Endothelial cell of umbilical vein (primary cell): ENCODE data around the gene DXO. TPM values are rescaled to one million over a fixed set of nuclear protein-coding genes. Genes with fewer than 3 reads are reported as not detected.

ENCODE experiments used
- BruUV-seq: library from RNA; stranded (reverse); fragments of 400-500 nt; replicated peaks from 2 replicates; lab custom pipeline; 2021; lab: Mats Ljungman, UMichigan
- CTCF ChIA-PET: fragments of 300-600, 350-600 bp; sonication (Branson Sonifier 250); formaldehyde crosslinking; loops from one replicate; lab custom pipeline; 2021; ENCODE audit warnings: antibody characterized with exemption, inconsistent platforms; lab: Charles Lee
- POLR2A ChIA-PET: fragments of 300-600, 350-600 bp; sonication (Branson Sonifier 250); formaldehyde crosslinking; loops from one replicate; lab custom pipeline; 2021; ENCODE audit warnings: antibody characterized with exemption, inconsistent platforms; lab: Charles Lee
- DNase-seq: peaks from one replicate; pipeline ENCODE4 v3.0.0-alpha.2; 2011; ENCODE audit warnings: low read depth, low spot score
- FAIRE-seq: peaks from 2 replicates; lab custom pipeline; 2011; peaks lifted over from hg19 to GRCh38; lab: Jason Lieb, UNC
- H2AFZ ChIP-seq: 2 replicates; pipeline ENCODE4 v1.6.0; 2012; ENCODE audit warnings: low read depth, low read length, control low read depth, inconsistent platforms
- H3K27ac ChIP-seq: 2 replicates; pipeline ENCODE4 v1.5.1; 2011; ENCODE audit warnings: low read depth, mild to moderate bottlenecking, control low read depth, low read length, moderate library complexity; ENCODE audit not compliant: insufficient read depth
- H3K27me3 ChIP-seq, 2 experiments: 2 replicates each; pipeline versions ENCODE4 v1.6.0 to v1.6.1; 2011; ENCODE audit warnings: low read length in 2 of 2, mixed read lengths in 1 of 2; ENCODE audit not compliant: control insufficient read depth in 2 of 2, insufficient read depth in 2 of 2
- H3K36me3 ChIP-seq, 2 experiments: 2 replicates in 1 of 2; 3 replicates in 1 of 2; pipeline ENCODE4 v1.5.1; 2011; ENCODE audit warnings: low read length in 2 of 2, mild to moderate bottlenecking in 1 of 2, moderate library complexity in 1 of 2; ENCODE audit not compliant: control insufficient read depth in 2 of 2, insufficient read depth in 2 of 2; ENCODE audit errors: extremely low read depth in 1 of 2
- H3K4me1 ChIP-seq: 3 replicates; pipeline ENCODE4 v1.5.1; 2011; ENCODE audit warnings: mild to moderate bottlenecking, low read length; ENCODE audit not compliant: control insufficient read depth, insufficient read depth; ENCODE audit errors: extremely low read depth
- H3K4me2 ChIP-seq: 2 replicates; pipeline ENCODE4 v1.6.1; 2011; ENCODE audit warnings: low read length, control low read depth, mixed read lengths; ENCODE audit not compliant: insufficient read depth
- H3K4me3 ChIP-seq, 3 experiments: fragments of 200-600 bp in 1 of 3; sonication (generic), shearing (Covaris generic) in 1 of 3; replicated peaks in 1 of 3; 2 replicates each; pipeline ENCODE4 v1.5.1; 2011 to 2016; ENCODE audit warnings: control low read depth in 3 of 3, low read length in 3 of 3, mild to moderate bottlenecking in 2 of 3, inconsistent platforms in 1 of 3, low read depth in 1 of 3, moderate library complexity in 1 of 3; ENCODE audit not compliant: insufficient read depth in 1 of 3
- H3K79me2 ChIP-seq: 2 replicates; pipeline ENCODE4 v1.6.0; 2012; ENCODE audit warnings: low read length, inconsistent platforms; ENCODE audit not compliant: control insufficient read depth, insufficient read depth
- H3K9ac ChIP-seq: replicated peaks from 2 replicates; pipeline ENCODE3; 2011; ENCODE audit warnings: low read length, control low read depth; ENCODE audit not compliant: insufficient read depth; ENCODE audit errors: extremely low read depth
- H3K9me1 ChIP-seq: replicated peaks from 3 replicates; pipeline ENCODE4 v1.6.0; 2011; ENCODE audit warnings: mild to moderate bottlenecking, low read length; ENCODE audit not compliant: control insufficient read depth, insufficient read depth; ENCODE audit errors: extremely low read depth
- H3K9me3 ChIP-seq: replicated peaks from 2 replicates; pipeline ENCODE4 v1.5.1; 2012; ENCODE audit warnings: low read length, inconsistent platforms; ENCODE audit not compliant: control insufficient read depth, insufficient read depth
- H4K20me1 ChIP-seq: replicated peaks from 2 replicates; pipeline ENCODE3; 2011; ENCODE audit warnings: mild to moderate bottlenecking, low read length; ENCODE audit not compliant: control insufficient read depth, insufficient read depth; ENCODE audit errors: extremely low read depth
- CTCF ChIP-seq, 2 donors: IDR thresholded peaks; 1 replicate in 1 of 2; 2 replicates in 1 of 2; pipeline ENCODE4 v1.5.1; 2011; ENCODE audit warnings: low read length in 2 of 2, mild to moderate bottlenecking in 2 of 2, moderate library complexity in 2 of 2, control low read depth in 1 of 2, inconsistent platforms in 1 of 2, low read depth in 1 of 2; ENCODE audit not compliant: insufficient read depth in 1 of 2; ENCODE audit errors: extremely low read depth in 1 of 2
- EZH2 ChIP-seq: IDR thresholded peaks from 2 replicates; pipeline ENCODE4 v1.6.1; 2012; ENCODE audit warnings: borderline replicate concordance, low read depth, mild to moderate bottlenecking, moderate library complexity, low read length, inconsistent platforms; ENCODE audit not compliant: severe bottlenecking
- FOS ChIP-seq: IDR thresholded peaks from 2 replicates; pipeline ENCODE4 v1.6.1; 2011; ENCODE audit warnings: mild to moderate bottlenecking, low read length, moderate library complexity, borderline replicate concordance; ENCODE audit not compliant: insufficient read depth
- GATA2 ChIP-seq: IDR thresholded peaks from 2 replicates; pipeline ENCODE4 v1.7.0; 2011; ENCODE audit warnings: low read depth, mild to moderate bottlenecking, moderate library complexity, mixed read lengths, low read length; ENCODE audit not compliant: insufficient read length, insufficient read depth
- JUN ChIP-seq: IDR thresholded peaks from 2 replicates; pipeline ENCODE4 v1.6.1; 2011; ENCODE audit warnings: borderline replicate concordance, low read depth; ENCODE audit not compliant: insufficient read length, insufficient read depth
- MAX ChIP-seq: IDR thresholded peaks from 2 replicates; pipeline ENCODE4 v1.6.1; 2011; ENCODE audit not compliant: insufficient read depth, insufficient read length
- MYC ChIP-seq: IDR thresholded peaks from one replicate; pipeline ENCODE4 v1.6.1; 2011; ENCODE audit warnings: mild to moderate bottlenecking, low read depth, low read length
- POLR2A ChIP-seq: IDR thresholded peaks from 2 replicates; pipeline ENCODE4 v1.6.1; 2012; ENCODE audit warnings: low read depth, mild to moderate bottlenecking, control low read depth, low read length
- POLR2AphosphoS5 ChIP-seq: IDR thresholded peaks from 2 replicates; pipeline ENCODE4 v1.6.1; 2012; ENCODE audit warnings: low read depth, mild to moderate bottlenecking, control low read depth, low read length, moderate library complexity; ENCODE audit not compliant: insufficient read depth
- dilution Hi-C: fragments of 300-500 bp; cut with MboI; formaldehyde crosslinking; loops from one replicate; pipeline ENCODE4 v1.15.0; 2019; ENCODE audit warnings: low sequenced_read_pairs; ENCODE audit not compliant: extremely low pct_ligation_motif_present
- intact Hi-C: fragments of 100-400 bp; cut with micrococcal nuclease; formaldehyde crosslinking; loops from one replicate; pipeline ENCODE4 v1.10.0; 2022
- polyA plus RNA-seq, 4 experiments: library from polyadenylated mRNA; depleted of rRNA in 3 of 4; stranded (reverse) in 3 of 4; unstranded in 1 of 4; fragments of >200 nt; gene quantifications; 2 replicates each; pipeline versions ENCODE4 v1.2.1 to v1.2.3, GENCODE V29; 2011 to 2012; ENCODE audit warnings: missing spikeins in 1 of 4
- total RNA-seq: library from RNA; stranded (reverse); gene quantifications from 2 replicates; pipeline ENCODE4 v1.2.3, GENCODE V29; 2021

The DXO gene
- total and polyA plus RNA-seq, 2 donors (not counting 3 experiments of a cell fraction or from before 2014, with no cell fraction given), result 20.7 to 34.9 TPM

GRCh38 chr6:31958412-31958740 lies 13.6 kb downstream of the DXO start:
- Histone ChIP-seq H3K4me3 (peak overlapping the region; percentile 66 to 84 (median 70)), H3K27ac (peak overlapping the region; percentile 75), H3K36me3 (peaks cover 15 to 45% of the 10 kb centered on the region in 2 experiments), H3K27me3 (no peaks in the 10 kb centered on the region), H3K9ac (peak overlapping the region; percentile 87), H3K9me3 (no peaks in the 10 kb centered on the region), H3K9me1 (no peaks in the 10 kb centered on the region), H3K79me2 (peaks cover 25% of the 10 kb centered on the region), H3K4me1 (peaks cover 17% of the 10 kb centered on the region), H2AFZ (peak overlapping the region; percentile 76), H4K20me1 (no peaks in the 10 kb centered on the region), H3K4me2 (peak overlapping the region; percentile 77)
- FAIRE-seq (no peak), DNase-seq (no peak)
- intact Hi-C loops (loop anchor here (2.0 to 10.0 kb wide), 3 partner anchors 124 to 219 kb away; partner anchors contain the start of genes AGPAT1 and RNF5), dilution Hi-C loops (no loop called here)
- no peak for TF ChIP-seq CTCF (IDR thresholded peaks at IDR 0.05; ENCODE audit: extremely low read depth in 1 of 2, insufficient read depth in 1 of 2, low read depth in 1 of 2, low read length in 2 of 2)
- TF ChIP-seq POLR2A, result no peak
- TF ChIP-seq POLR2AphosphoS5, result no peak
- TF ChIP-seq MYC, result no peak
- no peak for TF ChIP-seq FOS
- TF ChIP-seq EZH2, result no peak
- TF ChIP-seq JUN, result no peak
- no peak for TF ChIP-seq GATA2
- TF ChIP-seq MAX, result no peak
- BruUV-seq, result no TSS peak
- ChIA-PET CTCF (interaction anchor here (0.8 to 1.2 kb wide), 3 partner anchors 13 to 60 kb away, joined by 3 to 4 read pairs (median 3); no protein-coding TSS in a partner anchor), POLR2A (no interaction called here)
